Skin of body (tissue), 2 donors: ENCODE results near the gene RUNX2. TPM values are rescaled to one million over a fixed set of nuclear protein-coding genes. Genes with fewer than 3 reads are reported as not detected.

Experiments
- DNase-seq: peaks from one replicate; lab custom pipeline; 2025; lab: John Stamatoyannopoulos, UW
- total RNA-seq: library from RNA; depleted of rRNA; stranded (reverse); fragments of >200 nt; gene quantifications from one replicate; pipeline ENCODE4 v1.2.3, GENCODE V29; 2014

The RUNX2 gene
- total RNA-seq, 1 donor from 2014 or later: 2.9 TPM

GRCh38 chr6:45351076-45351475, 22.9 kb downstream of the RUNX2 start:
- DNase-seq: no peak

- no peak for DNase-seq
Measured at GRCh38 chr6:45351667-45352066, 23.5 kb downstream of the RUNX2 start.

GRCh38 chr6:45353654-45354053, 25.5 kb downstream of the RUNX2 start:
- DNase-seq: no peak

GRCh38 chr6:45364466-45364865, 36.3 kb downstream of the RUNX2 start:
- DNase-seq: no peak

GRCh38 chr6:45365036-45365435, 36.9 kb downstream of the RUNX2 start:
- DNase-seq: no peak

GRCh38 chr6:45366534-45366933, 38.4 kb downstream of the RUNX2 start:
- DNase-seq: no peak

GRCh38 chr6:45367999-45368398, 39.9 kb downstream of the RUNX2 start:
- no peak for DNase-seq

- no peak for DNase-seq
Measured at GRCh38 chr6:45369870-45370269, 41.7 kb downstream of the RUNX2 start.

GRCh38 chr6:45371924-45372573, 43.9 kb downstream of the RUNX2 start:
- no peak for DNase-seq

- no peak for DNase-seq
Measured at GRCh38 chr6:45375449-45375848, 47.3 kb downstream of the RUNX2 start.

- DNase-seq: peak; percentile 61
Measured at GRCh38 chr6:45376310-45377042, 48.3 kb downstream of the RUNX2 start.

GRCh38 chr6:45377043-45377553, 49.0 kb downstream of the RUNX2 start:
- DNase-seq: peak; percentile 67

GRCh38 chr6:45377554-45378333, 49.6 kb downstream of the RUNX2 start, which contains the start of gene SUPT3H:
SUPT3H (minus strand) TSS chr6:45377934.
- DNase-seq: peak; percentile 96

GRCh38 chr6:45378334-45378926, 50.3 kb downstream of the RUNX2 start:
- no peak for DNase-seq

- no peak for DNase-seq
Measured at GRCh38 chr6:45382391-45382790, 54.3 kb downstream of the RUNX2 start.

GRCh38 chr6:45386501-45386900, 58.4 kb downstream of the RUNX2 start:
- DNase-seq: no peak

- DNase-seq: no peak
Measured at GRCh38 chr6:45387236-45387635, 59.1 kb downstream of the RUNX2 start.

- no peak for DNase-seq
Measured at GRCh38 chr6:45388328-45388727, 60.2 kb downstream of the RUNX2 start.

GRCh38 chr6:45394586-45395095, 66.5 kb downstream of the RUNX2 start:
- no peak for DNase-seq

- no peak for DNase-seq
Measured at GRCh38 chr6:45398075-45398813, 70.1 kb downstream of the RUNX2 start.

GRCh38 chr6:45400021-45400420, 71.9 kb downstream of the RUNX2 start:
- DNase-seq: no peak
